Measurements from ENCODE around the gene BEND7. TPM values are rescaled to one million over a fixed set of nuclear protein-coding genes. Genes with fewer than 3 reads are reported as not detected.

Gene BEND7
- total and polyA plus RNA-seq, 9 of the 15 experiments (the other 6 are each of a cell fraction or from before 2014, with no cell fraction given) = 1.3 to 11.4 (median 5.2) TPM

- TF ChIP-seq POLR2H (tag; IDR thresholded peaks at IDR 0.05; ENCODE audit: low read depth) (0 out of 2 replicates have a peak, but pooled peaks have one; percentile 19), VEZF1 (CRISPR knock-in tag; IDR thresholded peaks at IDR 0.05) (peak; percentile 63; the same call in 1 of the 2 replicates), TAF9B (IDR thresholded peaks at IDR 0.05; ENCODE audit: partially characterized antibody) (peak; percentile 90), ZFP91 (CRISPR knock-in tag; IDR thresholded peaks at IDR 0.05) (no peak), NFXL1 (CRISPR knock-in tag; IDR thresholded peaks at IDR 0.05) (no peak), PKNOX1 (IDR thresholded peaks at IDR 0.05) (0 out of 2 replicates have a peak, but pooled peaks have one; percentile 15), FOSL1 (tag; conservative IDR thresholded peaks at IDR 0.05) (peak; percentile 99), LCOR (CRISPR knock-in tag; IDR thresholded peaks at IDR 0.05) (peak; percentile 86; the same call in 1 of the 2 replicates), GATA2 (CRISPR knock-in tag; IDR thresholded peaks at IDR 0.05) (peak; percentile 76), NFIX (CRISPR knock-in tag; IDR thresholded peaks at IDR 0.05; ENCODE audit: low read depth) (no peak), ZMIZ1 (IDR thresholded peaks at IDR 0.05; ENCODE audit: low read depth in 2 of 2, low read length in 2 of 2) (peak in 1 of 2 experiments; percentile 91; a peak in 2 of 4 replicates), NFATC3 (IDR thresholded peaks at IDR 0.05) (0 out of 2 replicates have a peak, but pooled peaks have one; percentile 47), RUNX1 (IDR thresholded peaks at IDR 0.05; ENCODE audit: low read depth) (no peak), TRIM28 (IDR thresholded peaks at IDR 0.05) (peak; percentile 75), CBX8 (IDR thresholded peaks at IDR 0.05; ENCODE audit: borderline replicate concordance, extremely low read depth, low read depth, low read length, poor library complexity, severe bottlenecking) (no peak), TCF7 (IDR thresholded peaks at IDR 0.05; ENCODE audit: borderline replicate concordance) (no peak), NCOR1 (IDR thresholded peaks at IDR 0.05) (peak; percentile 95), ESRRA (IDR thresholded peaks at IDR 0.05; ENCODE audit: borderline replicate concordance, low read depth) (peak; percentile 78), GABPA (tag; conservative IDR thresholded peaks at IDR 0.05; ENCODE audit: low read depth) (peak; percentile 41; the same call in 1 of the 2 replicates), ZFX (CRISPR knock-in tag; IDR thresholded peaks at IDR 0.05) (peak; percentile 62), NEUROD1 (IDR thresholded peaks at IDR 0.05; ENCODE audit: borderline replicate concordance, low read depth, low read length, partially characterized antibody) (peak; percentile 81), YBX1 (IDR thresholded peaks at IDR 0.05) (no peak)
Observed at GRCh38 chr10:13404305-13404759, 124.5 kb downstream of the BEND7 start (continued).

Measured in K562 (cell line).